ENCODE results near the gene RNF20.

GRCh38 chr9:101495810-101496209 lies 37.8 kb upstream of the RNF20 start:
- TF ChIP-seq CHD1 (IDR thresholded peaks at IDR 0.05; ENCODE audit: low read depth, low read length) (no peak), MAFK (IDR thresholded peaks at IDR 0.05; ENCODE audit: low read depth, low read length) (no peak), CTCF (conservative IDR thresholded peaks at IDR 0.05; ENCODE audit: low read depth, low read length) (no peak), RAD21 (IDR thresholded peaks at IDR 0.05; ENCODE audit: low read length) (no peak)

Data from IMR-90 (cell line).